H1 (cell line): ENCODE data around the gene SPATA13.

Experiments
- CHD2 ChIP-seq: IDR thresholded peaks from 2 replicates; pipeline ENCODE4 v1.6.1; 2012; ENCODE audit warnings: low read length, improper control_type of control experiment
- EZH2 ChIP-seq: fragments of 200-600 bp; sonication (generic); IDR thresholded peaks from 2 replicates; pipeline ENCODE4 v1.7.1; 2012; ENCODE audit warnings: low read depth, mild to moderate bottlenecking, moderate library complexity, low read length, inconsistent platforms; ENCODE audit not compliant: severe bottlenecking
- JUN ChIP-seq: IDR thresholded peaks from 2 replicates; pipeline ENCODE4 v1.6.1; 2011; ENCODE audit warnings: low read depth, mild to moderate bottlenecking, improper control_type of control experiment, low read length
- KDM1A ChIP-seq: fragments of 200-600, 300-600 bp; sonication (generic); IDR thresholded peaks from 2 replicates; pipeline ENCODE4 v1.7.1; 2016; ENCODE audit warnings: mild to moderate bottlenecking, low read length, borderline replicate concordance
- POLR2A ChIP-seq, 2 experiments: IDR thresholded peaks; 1 replicate in 1 of 2; 2 replicates in 1 of 2; pipeline ENCODE4 v1.6.1; 2011; ENCODE audit warnings: low read depth in 2 of 2, low read length in 2 of 2, mild to moderate bottlenecking in 2 of 2; ENCODE audit errors: control extremely low read depth in 1 of 2
- RFX5 ChIP-seq: IDR thresholded peaks from 2 replicates; pipeline ENCODE4 v1.6.1; 2011; ENCODE audit warnings: low read depth, low read length, improper control_type of control experiment, borderline replicate concordance
- SIN3A ChIP-seq, 2 experiments: IDR thresholded peaks in 1 of 2; conservative IDR thresholded peaks in 1 of 2; 2 replicates each; pipeline ENCODE4 v1.6.1; 2011 to 2012; ENCODE audit warnings: low read length in 2 of 2, improper control_type of control experiment in 1 of 2, low read depth in 1 of 2, mild to moderate bottlenecking in 1 of 2
- SIRT6 ChIP-seq: IDR thresholded peaks from one replicate; pipeline ENCODE4 v1.7.1; 2012; ENCODE audit warnings: low read length, inconsistent platforms
- SRF ChIP-seq: IDR thresholded peaks from 2 replicates; pipeline ENCODE4 v1.6.1; 2011; ENCODE audit warnings: mild to moderate bottlenecking, low read depth, low read length, moderate library complexity
- SUZ12 ChIP-seq: fragments of 200-600 bp; sonication (generic); IDR thresholded peaks from 2 replicates; pipeline ENCODE4 v1.6.1; 2012; ENCODE audit warnings: mild to moderate bottlenecking, inconsistent platforms, low read length, moderate library complexity, mixed read lengths
- TEAD4 ChIP-seq: IDR thresholded peaks from 2 replicates; pipeline ENCODE4 v1.6.1; 2012; ENCODE audit warnings: low read depth, low read length, inconsistent platforms, mixed read lengths
- YY1 ChIP-seq: IDR thresholded peaks from 2 replicates; pipeline ENCODE4 v1.6.1; 2011; ENCODE audit warnings: low read depth, mild to moderate bottlenecking, low read length
- TF ChIP-seq, protein P1 (sequence below), 3 experiments: IDR thresholded peaks; 1 replicate in 2 of 3; 2 replicates in 1 of 3; pipeline versions ENCODE4 v1.5.1 to v1.6.1; 2011; ENCODE audit warnings: low read length in 3 of 3, mild to moderate bottlenecking in 3 of 3, inconsistent platforms in 2 of 3, low read depth in 1 of 3, moderate library complexity in 1 of 3; ENCODE audit not compliant: insufficient read depth in 1 of 3; ENCODE audit errors: control extremely low read depth in 1 of 3
- TF ChIP-seq, protein P2 (sequence below): IDR thresholded peaks from 2 replicates; pipeline ENCODE4 v1.6.1; 2012; ENCODE audit warnings: low read length, inconsistent platforms

DNA sequence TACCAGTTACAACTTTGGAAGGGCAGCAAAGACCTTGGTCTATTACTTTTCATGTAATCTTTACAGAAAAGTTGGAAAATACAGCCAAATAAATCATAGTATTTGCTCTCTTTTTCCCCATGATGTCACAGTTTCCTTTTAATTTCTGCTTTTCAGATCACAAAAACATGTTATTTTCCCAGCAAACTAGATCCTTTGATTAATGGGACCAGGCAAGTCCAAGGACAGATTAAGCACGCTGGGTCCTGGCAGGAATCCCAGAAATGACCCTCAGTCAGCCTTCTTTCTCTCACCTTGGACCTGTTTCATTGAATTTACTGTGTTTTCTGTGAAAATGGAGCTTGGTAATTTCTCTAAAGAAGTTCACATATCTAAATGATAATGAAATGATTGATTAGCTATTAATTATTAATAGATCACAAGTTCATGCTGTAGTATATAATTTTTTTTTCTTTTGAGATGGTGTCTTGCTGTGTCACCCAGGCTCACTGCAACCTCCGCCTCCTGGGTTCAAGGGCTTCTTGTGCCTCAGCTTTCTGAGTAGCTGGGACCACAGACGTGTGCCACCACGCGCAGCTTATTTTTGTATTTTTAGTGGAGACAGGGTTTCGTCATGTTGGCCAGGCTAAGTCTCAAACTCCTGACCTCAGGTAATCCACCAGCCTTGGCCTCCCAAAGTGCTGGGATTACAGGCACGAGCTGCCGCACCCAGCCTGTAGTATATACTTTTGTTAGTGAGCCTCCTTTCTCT is 16.0 kb downstream of the SPATA13 start:
- TF ChIP-seq, protein P1, sequence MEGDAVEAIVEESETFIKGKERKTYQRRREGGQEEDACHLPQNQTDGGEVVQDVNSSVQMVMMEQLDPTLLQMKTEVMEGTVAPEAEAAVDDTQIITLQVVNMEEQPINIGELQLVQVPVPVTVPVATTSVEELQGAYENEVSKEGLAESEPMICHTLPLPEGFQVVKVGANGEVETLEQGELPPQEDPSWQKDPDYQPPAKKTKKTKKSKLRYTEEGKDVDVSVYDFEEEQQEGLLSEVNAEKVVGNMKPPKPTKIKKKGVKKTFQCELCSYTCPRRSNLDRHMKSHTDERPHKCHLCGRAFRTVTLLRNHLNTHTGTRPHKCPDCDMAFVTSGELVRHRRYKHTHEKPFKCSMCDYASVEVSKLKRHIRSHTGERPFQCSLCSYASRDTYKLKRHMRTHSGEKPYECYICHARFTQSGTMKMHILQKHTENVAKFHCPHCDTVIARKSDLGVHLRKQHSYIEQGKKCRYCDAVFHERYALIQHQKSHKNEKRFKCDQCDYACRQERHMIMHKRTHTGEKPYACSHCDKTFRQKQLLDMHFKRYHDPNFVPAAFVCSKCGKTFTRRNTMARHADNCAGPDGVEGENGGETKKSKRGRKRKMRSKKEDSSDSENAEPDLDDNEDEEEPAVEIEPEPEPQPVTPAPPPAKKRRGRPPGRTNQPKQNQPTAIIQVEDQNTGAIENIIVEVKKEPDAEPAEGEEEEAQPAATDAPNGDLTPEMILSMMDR (IDR thresholded peaks at IDR 0.05; ENCODE audit: control extremely low read depth in 1 of 3, insufficient read depth in 1 of 3, low read depth in 1 of 3, low read length in 3 of 3): no peak
- no peak for TF ChIP-seq CHD2
- TF ChIP-seq SRF: no peak
- TF ChIP-seq KDM1A: no peak
- TF ChIP-seq YY1: no peak
- no peak for TF ChIP-seq RFX5
- TF ChIP-seq SUZ12: no peak
- no peak for TF ChIP-seq SIN3A (conservative IDR thresholded peaks at IDR 0.05 in 1 of 2, IDR thresholded peaks at IDR 0.05 in 1 of 2; ENCODE audit: low read depth in 1 of 2, low read length in 2 of 2)
- no peak for TF ChIP-seq JUN
- TF ChIP-seq EZH2: no peak
- no peak for TF ChIP-seq TEAD4
- TF ChIP-seq POLR2A (IDR thresholded peaks at IDR 0.05; ENCODE audit: control extremely low read depth in 1 of 2, low read depth in 2 of 2, low read length in 2 of 2): no peak
- TF ChIP-seq, protein P2, sequence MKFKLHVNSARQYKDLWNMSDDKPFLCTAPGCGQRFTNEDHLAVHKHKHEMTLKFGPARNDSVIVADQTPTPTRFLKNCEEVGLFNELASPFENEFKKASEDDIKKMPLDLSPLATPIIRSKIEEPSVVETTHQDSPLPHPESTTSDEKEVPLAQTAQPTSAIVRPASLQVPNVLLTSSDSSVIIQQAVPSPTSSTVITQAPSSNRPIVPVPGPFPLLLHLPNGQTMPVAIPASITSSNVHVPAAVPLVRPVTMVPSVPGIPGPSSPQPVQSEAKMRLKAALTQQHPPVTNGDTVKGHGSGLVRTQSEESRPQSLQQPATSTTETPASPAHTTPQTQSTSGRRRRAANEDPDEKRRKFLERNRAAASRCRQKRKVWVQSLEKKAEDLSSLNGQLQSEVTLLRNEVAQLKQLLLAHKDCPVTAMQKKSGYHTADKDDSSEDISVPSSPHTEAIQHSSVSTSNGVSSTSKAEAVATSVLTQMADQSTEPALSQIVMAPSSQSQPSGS: no peak
- TF ChIP-seq SIRT6: no peak
